Astrocyte (in vitro differentiated cells and primary cell): ENCODE measurements around the gene LRSAM1.

ENCODE experiments used
- CTCF ChIP-seq: IDR thresholded peaks from 2 replicates; pipeline ENCODE4 v1.5.1; 2011; ENCODE audit warnings: low read depth, mild to moderate bottlenecking, inconsistent platforms, low read length, moderate library complexity; ENCODE audit not compliant: insufficient read depth
- EZH2 ChIP-seq: IDR thresholded peaks from 2 replicates; pipeline ENCODE4 v1.6.1; 2012; ENCODE audit warnings: mild to moderate bottlenecking, low read length, inconsistent platforms; ENCODE audit not compliant: insufficient read depth

DNA sequence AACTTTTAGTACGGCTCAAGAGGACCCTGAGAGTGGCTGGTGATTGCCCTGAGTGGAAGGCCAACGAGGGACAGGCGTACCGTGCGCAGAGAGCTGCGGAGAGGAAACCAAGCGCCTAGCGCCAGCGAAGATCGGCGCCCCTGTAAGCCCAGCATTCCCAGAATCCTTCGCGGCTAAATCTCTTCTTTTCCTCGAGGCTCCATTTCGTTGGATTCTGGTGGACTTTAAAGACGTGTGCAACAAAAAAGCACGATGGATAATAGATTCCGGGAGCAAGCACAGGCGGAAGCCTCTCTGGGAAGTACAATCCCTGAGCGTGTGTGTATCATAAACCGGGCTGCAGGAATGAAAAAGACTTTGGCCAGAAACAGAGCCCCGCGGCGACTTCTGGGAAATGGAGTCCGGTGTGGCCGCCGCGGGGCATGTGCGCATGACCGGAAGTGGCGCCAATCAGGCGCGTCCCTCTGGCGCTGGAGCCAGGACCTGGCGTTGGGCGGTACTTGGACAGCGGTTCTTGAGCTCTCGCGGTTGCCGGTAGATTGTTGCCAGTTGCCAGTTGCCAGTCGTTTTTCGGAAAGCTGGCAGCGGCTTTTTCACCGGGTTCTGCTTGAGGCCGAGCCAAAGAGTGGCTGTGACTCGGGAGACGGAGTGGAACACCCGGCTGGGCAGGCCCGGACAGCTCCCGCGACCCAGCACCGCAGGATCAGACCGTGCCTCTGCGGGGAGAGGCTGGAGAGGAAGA is 27.2 kb upstream of the LRSAM1 start, which contains the start of gene ZNF79:
- TF ChIP-seq CTCF (no peak), EZH2 (no peak)
